Measurements from ENCODE around the gene CASP4. TPM values are rescaled to one million over a fixed set of nuclear protein-coding genes. Genes with fewer than 3 reads are reported as not detected.
"Not testable (repeated sequence)": the region's sequence is repeated elsewhere in the genome, so short reads cannot be mapped to it uniquely, and the experiment has no call there.

Gene CASP4
- total RNA-seq, 1 donor from 2014 or later, result 31.1 TPM

DNA sequence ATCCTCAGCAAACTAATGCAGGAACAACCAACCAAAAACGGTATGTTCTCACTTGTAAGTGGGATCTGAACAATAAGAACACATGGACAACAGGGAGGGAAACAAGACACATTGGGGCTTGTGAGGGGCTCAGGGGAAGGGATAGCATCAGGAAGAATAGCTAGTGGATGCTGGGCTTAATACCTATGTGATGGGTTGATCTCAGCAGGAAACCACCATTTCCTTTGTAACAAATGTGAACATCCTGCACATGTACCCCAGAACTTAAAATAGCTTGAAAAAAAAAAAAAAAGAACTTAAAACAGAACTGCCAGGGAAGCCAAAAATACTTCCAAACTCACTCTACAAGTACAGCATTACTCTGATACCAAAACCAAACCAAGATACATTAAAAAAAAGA lies 33.8 kb downstream of the CASP4 start:
- Mint-ChIP-seq H3K36me3 (ENCODE audit: low read depth) (peaks cover 3% of the 10 kb centered on the region), H3K27ac (no peak overlapping the region), H3K4me1 (ENCODE audit: low read depth) (peaks cover 14% of the 10 kb centered on the region), H3K9me3 (peaks cover 30% of the 10 kb centered on the region), H3K27me3 (ENCODE audit: low read depth) (peaks cover 19% of the 10 kb centered on the region), H3K4me3 (ENCODE audit: low read depth) (no peak overlapping the region)
- DNase-seq (ENCODE audit: low spot score), result no peak
- intact Hi-C loops (cut with micrococcal nuclease), result no loop called here

DNA sequence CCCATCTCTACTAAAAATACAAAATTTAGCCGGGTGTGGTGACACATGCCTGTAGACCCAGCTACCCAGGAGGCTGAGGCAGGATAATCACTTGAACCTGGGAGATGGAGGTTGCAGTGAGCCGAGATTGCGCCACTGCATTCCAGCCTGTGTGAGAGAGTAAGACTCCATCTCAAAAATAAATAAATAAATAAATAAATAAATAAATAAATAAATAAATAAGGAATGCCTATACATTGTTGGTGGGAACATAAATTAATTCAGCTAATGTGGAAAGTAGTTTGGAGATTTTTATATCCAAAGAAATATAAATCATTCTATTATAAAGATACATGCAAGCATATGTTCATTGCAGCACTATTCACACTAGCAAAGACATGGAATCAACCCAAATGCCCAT lies 34.3 kb downstream of the CASP4 start:
- Mint-ChIP-seq H3K27me3 (ENCODE audit: low read depth) (peaks cover 22% of the 10 kb centered on the region), H3K4me1 (ENCODE audit: low read depth) (peaks cover 14% of the 10 kb centered on the region), H3K9me3 (peaks cover 34% of the 10 kb centered on the region)
- H3K27ac Mint-ChIP-seq; H3K36me3 Mint-ChIP-seq (ENCODE audit: low read depth); intact Hi-C loops (cut with micrococcal nuclease); DNase-seq (ENCODE audit: low spot score); H3K4me3 Mint-ChIP-seq (ENCODE audit: low read depth): not testable (repeated sequence)

DNA sequence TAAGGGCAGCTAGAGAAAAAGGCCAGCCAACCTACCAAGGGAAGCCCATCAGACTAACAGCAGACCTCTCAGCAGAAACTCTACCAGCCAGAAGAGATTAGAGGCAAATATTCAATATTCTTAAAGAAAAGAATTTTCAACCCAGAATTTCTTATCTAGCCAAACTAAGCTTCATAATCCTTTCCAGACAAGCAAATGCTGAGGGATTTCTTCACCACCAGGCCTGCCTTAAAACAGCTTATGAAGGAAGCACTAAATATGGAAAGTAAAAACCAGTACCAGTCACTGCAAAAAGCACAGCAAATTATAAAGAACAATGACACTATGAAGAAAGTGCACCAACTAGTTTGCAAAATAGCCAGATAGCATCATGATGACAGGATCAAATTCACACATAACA lies 39.6 kb downstream of the CASP4 start:
- Mint-ChIP-seq H3K4me1 (ENCODE audit: low read depth) (peaks cover 3% of the 10 kb centered on the region), H3K36me3 (ENCODE audit: low read depth) (peaks cover 15% of the 10 kb centered on the region), H3K27me3 (ENCODE audit: low read depth) (peaks cover 20% of the 10 kb centered on the region), H3K4me3 (ENCODE audit: low read depth) (no peak overlapping the region), H3K9me3 (peaks cover 50% of the 10 kb centered on the region), H3K27ac (no peak overlapping the region)
- DNase-seq (ENCODE audit: low spot score), result no peak
- intact Hi-C loops (cut with micrococcal nuclease), result no loop called here

DNA sequence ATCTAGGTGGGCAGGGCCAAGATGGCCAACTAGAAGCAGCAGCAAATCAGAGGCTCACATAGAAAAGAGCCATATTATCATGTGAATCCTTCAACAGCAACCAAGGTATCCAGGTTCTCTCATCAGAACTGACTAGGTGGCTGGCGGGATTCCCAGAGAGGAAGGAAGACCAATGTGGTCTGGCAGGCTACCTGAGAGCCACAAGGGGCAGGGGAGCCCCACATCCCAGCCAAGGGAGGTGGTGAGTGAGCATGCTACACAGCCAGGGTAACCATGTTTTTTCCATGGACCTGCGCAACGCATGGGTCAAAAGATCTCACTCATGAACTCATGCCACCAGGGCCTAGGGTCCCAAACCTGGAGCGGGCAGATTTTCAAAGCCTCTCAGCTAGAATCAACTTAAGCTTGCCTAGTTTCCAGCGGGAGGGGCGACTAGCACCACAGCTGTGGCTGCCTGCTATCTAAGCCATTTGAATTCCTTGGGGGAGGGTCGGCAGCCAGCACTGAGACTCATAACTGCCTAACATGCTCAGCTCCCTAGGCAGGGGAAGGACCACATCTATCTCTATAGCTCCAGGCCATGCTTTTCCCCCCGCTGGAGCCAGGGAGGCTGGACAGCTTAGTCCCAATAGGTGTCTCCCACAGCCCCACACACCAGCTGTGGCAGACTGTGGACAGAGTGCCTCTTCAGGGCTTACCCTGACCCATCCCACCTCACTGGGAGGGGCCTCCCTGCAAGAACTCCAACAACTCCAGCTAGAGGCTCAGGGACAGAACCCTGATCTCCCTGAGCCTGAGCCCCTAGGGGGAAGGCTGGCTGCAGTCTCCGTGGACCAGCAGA lies 41.4 kb downstream of the CASP4 start:
- Mint-ChIP-seq H3K27me3 (ENCODE audit: low read depth) (peaks cover 20% of the 10 kb centered on the region), H3K27ac (no peak overlapping the region), H3K4me1 (ENCODE audit: low read depth) (peaks cover 7% of the 10 kb centered on the region), H3K36me3 (ENCODE audit: low read depth) (peaks cover 12% of the 10 kb centered on the region), H3K4me3 (ENCODE audit: low read depth) (no peak overlapping the region), H3K9me3 (peaks cover 48% of the 10 kb centered on the region)
- DNase-seq (ENCODE audit: low spot score), result no peak
- intact Hi-C loops (cut with micrococcal nuclease), result no loop called here

DNA sequence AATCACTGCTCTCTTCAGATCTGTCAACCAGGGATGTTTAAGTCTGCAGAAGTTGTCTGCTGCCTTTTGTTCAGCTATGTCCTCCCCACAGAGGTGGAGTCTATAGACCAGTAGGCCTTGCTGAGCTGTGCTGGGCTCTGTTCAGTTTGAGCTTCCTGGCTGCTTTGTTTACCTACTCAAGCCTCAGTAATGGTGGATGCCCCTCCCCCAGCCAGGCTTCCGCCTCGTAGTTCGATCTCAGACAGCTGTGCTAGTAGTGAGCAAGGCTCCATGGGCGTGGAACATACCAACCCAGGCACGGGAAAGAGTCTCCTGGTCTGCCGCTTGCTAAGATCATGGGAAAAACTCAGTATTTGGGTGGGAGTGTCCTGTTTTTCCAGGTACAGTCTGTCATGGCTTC lies 42.5 kb downstream of the CASP4 start:
- intact Hi-C loops (cut with micrococcal nuclease), result no loop called here
- H3K9me3 Mint-ChIP-seq, result peaks cover 48% of the 10 kb centered on the region

DNA sequence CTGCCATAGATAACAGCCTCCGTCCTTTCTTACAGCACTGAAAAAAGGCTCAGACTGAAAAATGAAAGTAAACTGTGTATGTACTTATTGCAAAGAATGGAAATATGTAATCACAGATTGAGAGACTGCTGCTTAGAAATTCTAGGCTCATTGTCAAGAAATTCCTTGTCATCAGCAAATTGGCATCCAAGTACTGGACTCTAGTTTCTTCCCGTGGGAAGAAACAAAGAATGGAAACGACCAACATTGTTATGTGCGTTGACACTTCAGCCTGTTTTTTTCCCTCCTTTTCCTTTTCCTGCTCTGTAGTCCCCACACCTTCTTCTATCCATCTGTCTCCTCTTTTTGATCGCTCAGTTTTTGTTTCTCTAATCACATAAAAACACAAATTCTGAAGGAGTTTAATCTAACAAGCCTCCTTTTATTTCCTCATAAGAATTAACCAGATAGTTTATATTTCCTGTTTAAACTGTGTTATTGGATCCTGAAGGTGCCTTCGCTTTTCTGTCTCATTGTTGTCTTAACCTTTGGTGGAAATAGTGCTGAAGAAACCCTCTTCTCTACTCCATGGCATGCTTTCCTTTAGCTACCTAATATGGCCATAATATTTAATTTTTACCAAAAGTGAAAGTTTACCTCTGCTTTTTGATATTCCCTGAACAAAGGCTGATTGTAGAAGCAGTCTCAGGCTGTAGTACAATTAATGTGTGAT lies 50.1 kb downstream of the CASP4 start:
- no peaks in the 10 kb centered on the region for H3K27me3 Mint-ChIP-seq (ENCODE audit: low read depth)
- H3K27ac Mint-ChIP-seq, result peak overlapping the region; percentile 71
- H3K36me3 Mint-ChIP-seq (ENCODE audit: low read depth), result no peaks in the 10 kb centered on the region
- intact Hi-C loops (cut with micrococcal nuclease), result loop anchor here (1.0 to 10.0 kb wide), 3 partner anchors 49 to 309 kb away; partner anchors contain the start of gene CASP4
- peaks cover 37% of the 10 kb centered on the region for H3K4me1 Mint-ChIP-seq (ENCODE audit: low read depth)
- DNase-seq (ENCODE audit: low spot score), result no peak
- H3K9me3 Mint-ChIP-seq, result peaks cover 8% of the 10 kb centered on the region
- peak overlapping the region; percentile 81 for H3K4me3 Mint-ChIP-seq (ENCODE audit: low read depth)

More for the DNA sequence above, 42.5 kb downstream of the CASP4 start:
- H3K27me3 Mint-ChIP-seq (ENCODE audit: low read depth), result peaks cover 16% of the 10 kb centered on the region
- no peak overlapping the region for H3K4me3 Mint-ChIP-seq (ENCODE audit: low read depth)
- peaks cover 7% of the 10 kb centered on the region for H3K4me1 Mint-ChIP-seq (ENCODE audit: low read depth)
- no peak overlapping the region for H3K27ac Mint-ChIP-seq
- no peak for DNase-seq (ENCODE audit: low spot score)
- peaks cover 12% of the 10 kb centered on the region for H3K36me3 Mint-ChIP-seq (ENCODE audit: low read depth)

DNA sequence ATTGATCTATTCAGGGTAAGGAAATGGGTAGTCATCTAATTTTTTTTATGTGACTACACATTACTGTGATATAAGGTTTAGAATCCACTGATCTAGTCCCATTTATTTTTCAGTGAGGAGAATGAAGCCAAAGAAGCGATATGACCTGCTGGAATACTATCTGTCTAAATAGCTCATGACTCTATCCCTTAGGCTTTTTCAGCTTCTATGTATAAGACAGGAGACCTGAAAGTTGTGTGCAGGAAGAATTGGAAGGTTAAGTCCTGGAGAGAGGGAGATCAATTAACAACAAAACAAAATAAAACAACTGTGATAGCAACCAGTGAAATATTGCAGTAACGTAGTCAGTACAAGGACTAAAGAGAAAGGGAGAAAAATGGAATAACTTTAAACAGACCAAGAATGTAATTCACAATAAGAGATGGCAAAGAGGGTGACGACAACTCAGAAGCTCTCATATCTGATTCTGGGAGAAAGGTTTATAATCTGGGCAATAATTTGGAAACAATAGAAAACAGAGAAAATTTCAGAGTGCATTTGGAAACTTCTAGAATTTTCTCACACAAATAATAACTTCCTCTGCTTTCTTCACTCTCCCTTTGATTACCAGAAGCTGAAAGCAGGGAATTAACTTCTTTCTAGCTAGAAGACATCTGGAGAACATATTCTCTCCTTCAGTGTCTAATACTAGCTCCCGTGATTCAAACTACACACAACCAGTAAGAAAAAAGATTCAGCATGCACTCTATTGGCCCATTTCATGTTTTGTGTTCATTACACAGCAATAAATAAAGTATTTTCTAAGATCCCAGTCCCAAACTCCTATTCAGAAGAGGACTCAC lies 50.9 kb downstream of the CASP4 start:
- Mint-ChIP-seq H3K9me3 (peaks cover 4% of the 10 kb centered on the region), H3K27me3 (ENCODE audit: low read depth) (no peaks in the 10 kb centered on the region), H3K36me3 (ENCODE audit: low read depth) (no peaks in the 10 kb centered on the region), H3K4me1 (ENCODE audit: low read depth) (peaks cover 33% of the 10 kb centered on the region), H3K27ac (peak overlapping the region; percentile 50), H3K4me3 (ENCODE audit: low read depth) (peak overlapping the region; percentile 81)
- DNase-seq (ENCODE audit: low spot score), result no peak
- intact Hi-C loops (cut with micrococcal nuclease), result loop anchor here (1.0 to 10.0 kb wide), 3 partner anchors 50 to 308 kb away; partner anchors contain the start of gene CASP4

DNA sequence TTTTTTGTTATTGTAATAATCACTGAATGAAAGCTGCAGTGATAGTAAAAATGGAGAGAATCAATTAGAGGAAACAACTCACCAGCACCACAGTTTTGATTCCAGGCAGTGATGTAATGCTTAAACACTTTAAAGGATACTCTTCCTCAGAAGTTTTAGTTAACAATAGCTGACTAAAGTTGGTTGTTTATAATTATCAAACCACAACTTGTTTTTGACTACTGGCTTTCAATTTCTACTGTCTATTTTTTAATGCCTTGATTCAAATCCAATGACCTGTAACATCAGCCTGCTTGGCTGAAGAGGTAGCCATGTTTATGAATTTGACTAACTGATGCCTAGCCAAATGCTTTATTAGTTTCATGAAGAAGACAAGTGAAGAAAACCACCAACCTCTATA lies 51.9 kb downstream of the CASP4 start:
- H3K4me3 Mint-ChIP-seq (ENCODE audit: low read depth), result peak overlapping the region; percentile 51
- intact Hi-C loops (cut with micrococcal nuclease), result loop anchor here (5.0 to 10.0 kb wide), 2 partner anchors 51 to 212 kb away; partner anchors contain the start of gene CASP4
- no peak overlapping the region for H3K27ac Mint-ChIP-seq
- no peaks in the 10 kb centered on the region for H3K36me3 Mint-ChIP-seq (ENCODE audit: low read depth)
- peaks cover 4% of the 10 kb centered on the region for H3K9me3 Mint-ChIP-seq
- DNase-seq (ENCODE audit: low spot score), result no peak
- H3K27me3 Mint-ChIP-seq (ENCODE audit: low read depth), result no peaks in the 10 kb centered on the region
- H3K4me1 Mint-ChIP-seq (ENCODE audit: low read depth), result peaks cover 33% of the 10 kb centered on the region

DNA sequence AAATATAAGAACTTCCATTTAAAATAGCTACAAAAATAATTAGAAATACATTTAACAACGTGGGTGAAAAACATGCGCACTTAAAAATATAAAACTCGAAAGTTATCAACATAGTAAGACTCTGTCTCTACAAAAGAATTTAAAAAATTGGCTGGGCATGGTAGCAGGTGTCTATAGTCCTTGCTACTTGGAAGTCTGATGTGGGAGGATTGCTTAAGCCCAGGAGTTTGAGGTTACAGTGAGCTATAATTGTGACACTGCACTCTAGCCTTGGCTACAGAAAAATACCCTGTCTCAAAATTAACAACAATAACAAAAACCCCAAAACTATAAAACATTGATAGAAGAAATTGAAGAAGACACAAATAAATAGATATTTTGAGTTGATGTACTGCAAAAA lies 56.3 kb downstream of the CASP4 start:
- intact Hi-C loops (cut with micrococcal nuclease), result loop anchor here (10.0 kb wide), 1 partner anchor 207 kb away; no protein-coding TSS in a partner anchor
- Mint-ChIP-seq H3K4me3 (ENCODE audit: low read depth) (no peak overlapping the region), H3K27me3 (ENCODE audit: low read depth) (no peaks in the 10 kb centered on the region), H3K36me3 (ENCODE audit: low read depth) (no peaks in the 10 kb centered on the region), H3K27ac (no peak overlapping the region), H3K4me1 (ENCODE audit: low read depth) (peaks cover 17% of the 10 kb centered on the region), H3K9me3 (no peaks in the 10 kb centered on the region)
- no peak for DNase-seq (ENCODE audit: low spot score)

DNA sequence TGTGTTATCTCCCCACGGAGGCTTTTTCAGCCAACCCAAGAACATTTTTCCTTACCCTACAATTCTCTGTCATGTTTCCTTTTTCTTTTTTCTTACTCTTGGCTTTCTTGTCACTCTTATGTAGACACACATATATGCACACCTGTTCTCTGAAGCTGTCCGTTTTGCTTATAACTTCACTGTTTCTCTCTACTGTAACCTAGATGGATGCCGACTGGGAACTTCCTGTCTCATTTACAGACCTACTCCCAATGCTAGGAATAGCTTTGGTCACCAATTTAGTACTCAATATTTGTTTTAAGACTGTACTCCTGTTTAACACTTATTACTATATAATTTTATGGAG lies 60.2 kb downstream of the CASP4 start:
- intact Hi-C loops (cut with micrococcal nuclease), result no loop called here
- Mint-ChIP-seq H3K4me1 (ENCODE audit: low read depth) (peaks cover 6% of the 10 kb centered on the region), H3K27ac (no peak overlapping the region), H3K4me3 (ENCODE audit: low read depth) (no peak overlapping the region), H3K9me3 (no peaks in the 10 kb centered on the region), H3K36me3 (ENCODE audit: low read depth) (no peaks in the 10 kb centered on the region), H3K27me3 (ENCODE audit: low read depth) (no peaks in the 10 kb centered on the region)
- no peak for DNase-seq (ENCODE audit: low spot score)

DNA sequence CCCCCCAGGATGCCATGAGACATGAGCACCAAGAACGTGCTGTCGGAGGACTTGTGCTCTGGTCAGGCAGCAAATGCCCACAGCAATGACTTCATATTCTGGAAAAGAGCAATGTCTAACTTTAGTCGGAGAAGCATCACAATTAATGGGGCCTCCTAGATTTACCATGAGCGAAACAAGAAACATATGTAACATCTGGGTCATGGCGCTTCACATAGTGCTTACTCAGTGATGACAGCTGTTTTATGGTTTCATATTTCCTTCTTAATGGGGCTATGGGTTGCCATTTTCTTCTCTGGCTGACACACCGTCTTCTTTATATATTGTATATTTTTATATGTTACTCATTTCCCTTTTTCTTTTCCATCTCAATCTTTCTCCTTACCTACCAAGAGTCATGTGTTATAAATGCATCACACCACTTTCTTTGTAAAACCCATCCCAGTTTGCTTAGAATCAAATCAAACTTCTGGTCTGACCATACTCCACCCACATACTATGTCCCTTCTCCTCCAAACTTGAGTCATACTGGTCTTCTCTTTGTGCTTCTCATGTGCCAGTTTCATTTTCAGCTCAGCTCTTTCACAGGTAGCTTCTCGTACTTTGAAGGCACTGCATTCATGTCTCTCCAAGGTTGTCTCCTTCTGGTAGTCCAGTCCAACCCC lies 60.7 kb downstream of the CASP4 start:
- Mint-ChIP-seq H3K4me1 (ENCODE audit: low read depth) (peaks cover 6% of the 10 kb centered on the region), H3K27ac (no peak overlapping the region), H3K27me3 (ENCODE audit: low read depth) (no peaks in the 10 kb centered on the region), H3K9me3 (no peaks in the 10 kb centered on the region), H3K4me3 (ENCODE audit: low read depth) (no peak overlapping the region), H3K36me3 (ENCODE audit: low read depth) (no peaks in the 10 kb centered on the region)
- no peak for DNase-seq (ENCODE audit: low spot score)
- intact Hi-C loops (cut with micrococcal nuclease), result no loop called here

DNA sequence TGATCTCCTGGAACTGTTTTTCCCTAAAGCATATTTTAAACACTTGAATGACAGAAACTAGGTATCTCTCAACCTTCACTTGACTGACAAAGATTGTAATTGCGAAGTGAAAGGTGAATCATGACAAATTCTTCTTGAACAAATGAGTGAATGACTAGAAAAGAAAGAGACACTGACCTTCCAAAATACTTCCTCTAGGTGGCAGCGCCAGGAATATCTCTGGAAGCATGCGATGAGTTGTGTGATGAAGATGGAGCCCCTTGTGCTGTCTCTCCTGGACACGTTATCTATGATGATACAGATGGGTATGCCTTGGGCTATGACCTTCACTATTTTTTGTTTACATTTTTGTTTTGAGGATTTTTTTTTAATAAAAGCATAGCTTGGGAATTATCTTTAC lies 63.1 kb downstream of the CASP4 start:
- peaks cover 8% of the 10 kb centered on the region for H3K4me1 Mint-ChIP-seq (ENCODE audit: low read depth)
- no peaks in the 10 kb centered on the region for H3K36me3 Mint-ChIP-seq (ENCODE audit: low read depth)
- H3K27ac Mint-ChIP-seq, result no peak overlapping the region

More for the DNA sequence above, 63.1 kb downstream of the CASP4 start:
- Mint-ChIP-seq H3K9me3 (no peaks in the 10 kb centered on the region), H3K27me3 (ENCODE audit: low read depth) (no peaks in the 10 kb centered on the region), H3K4me3 (ENCODE audit: low read depth) (no peak overlapping the region)
- DNase-seq (ENCODE audit: low spot score), result no peak
- intact Hi-C loops (cut with micrococcal nuclease), result no loop called here

All from activated T-helper 2 cell treated with anti-CD3 and anti-CD28 coated beads, Interferon-gamma antibody, Interleukin-2, Interleukin-4, amounts not matched to agents 10 μg/mL and 5 μg/mL and 100 μg/mL, durations not matched to agents 14 hours and 24 hours and 36 hours (primary cell).